Body of pancreas (tissue), 4 donors: Measurements from ENCODE around the gene CSPG4. TPM values are rescaled to one million over a fixed set of nuclear protein-coding genes. Genes with fewer than 3 reads are reported as not detected.
A peak's percentile ranks its signal among the peaks of the same experiment; 100 is the strongest.
"Not testable (repeated sequence)": the region's sequence is repeated elsewhere in the genome, so short reads cannot be mapped to it uniquely, and the experiment has no call there.

Experiments used
- ATAC-seq: fragments of 150-250 bp; one replicate; pipeline ENCODE4 v1.9.1; 2016
- DNase-seq, 4 donors: peaks; one replicate each; pipeline ENCODE4 v3.0.0-alpha.2; 2019
- H3K27ac ChIP-seq, 4 donors: fragments of 200-600 bp; sonication (generic); 1 replicate in 3 of 4; 2 replicates in 1 of 4; pipeline versions ENCODE4 v1.5.1 to v1.6.1; 2016 to 2019; ENCODE audit warnings: mild to moderate bottlenecking in 1 of 4, mixed read lengths in 1 of 4, moderate library complexity in 1 of 4
- H3K27me3 ChIP-seq, 2 donors: fragments of 200-600 bp; sonication (generic); one replicate each; pipeline ENCODE4 v1.6.0; 2016; ENCODE audit warnings: mild to moderate bottlenecking in 1 of 2
- H3K36me3 ChIP-seq, 2 donors: fragments of 200-600 bp; sonication (generic); replicated peaks in 1 of 2; 2 replicates each; pipeline ENCODE4 v1.5.1; 2016; ENCODE audit warnings: low read depth in 2 of 2; ENCODE audit not compliant: insufficient read depth in 1 of 2
- H3K4me1 ChIP-seq: fragments of 200-600 bp; sonication (generic); one replicate; pipeline ENCODE4 v1.6.0; 2016
- H3K4me3 ChIP-seq, 2 donors: fragments of 200-600 bp; sonication (generic); 1 replicate in 1 of 2; 2 replicates in 1 of 2; pipeline ENCODE4 v1.5.1; 2016 to 2019
- H3K9me3 ChIP-seq, 3 donors: fragments of 200-600 bp; sonication (generic); 1 replicate in 2 of 3; 2 replicates in 1 of 3; pipeline ENCODE4 v1.5.1; 2016
- POLR2A ChIP-seq, 3 donors: fragments of 450-650 bp; IDR thresholded peaks; one replicate each; pipeline ENCODE4 v1.6.1; 2016; ENCODE audit warnings: antibody characterized with exemption in 3 of 3, mild to moderate bottlenecking in 2 of 3
- WGBS, 2 donors: methylation state at CpG; one replicate each; pipeline ENCODE4 v1.1.5; 2017; 5-methylcytosine and 5-hydroxymethylcytosine counted together
- intact Hi-C: fragments of 100-400 bp; cut with DNase I; formaldehyde crosslinking; loops from one replicate; pipeline ENCODE4 v1.15.1; 2023
- total RNA-seq, 2 donors: library from RNA; depleted of rRNA; stranded (reverse); fragments of >200 nt; gene quantifications; one replicate each; pipeline ENCODE4 v1.1.0, GENCODE V29; 2016
- TF ChIP-seq, protein P1 (sequence below), 7 experiments: fragments of 450-650 bp in 4 of 7; fragments of 200-600 bp in 3 of 7; sonication (generic) in 3 of 7; IDR thresholded peaks; one replicate each; pipeline ENCODE4 v1.5.1; 2016 to 2019; ENCODE audit warnings: antibody characterized with exemption in 7 of 7

Gene CSPG4, protein sequence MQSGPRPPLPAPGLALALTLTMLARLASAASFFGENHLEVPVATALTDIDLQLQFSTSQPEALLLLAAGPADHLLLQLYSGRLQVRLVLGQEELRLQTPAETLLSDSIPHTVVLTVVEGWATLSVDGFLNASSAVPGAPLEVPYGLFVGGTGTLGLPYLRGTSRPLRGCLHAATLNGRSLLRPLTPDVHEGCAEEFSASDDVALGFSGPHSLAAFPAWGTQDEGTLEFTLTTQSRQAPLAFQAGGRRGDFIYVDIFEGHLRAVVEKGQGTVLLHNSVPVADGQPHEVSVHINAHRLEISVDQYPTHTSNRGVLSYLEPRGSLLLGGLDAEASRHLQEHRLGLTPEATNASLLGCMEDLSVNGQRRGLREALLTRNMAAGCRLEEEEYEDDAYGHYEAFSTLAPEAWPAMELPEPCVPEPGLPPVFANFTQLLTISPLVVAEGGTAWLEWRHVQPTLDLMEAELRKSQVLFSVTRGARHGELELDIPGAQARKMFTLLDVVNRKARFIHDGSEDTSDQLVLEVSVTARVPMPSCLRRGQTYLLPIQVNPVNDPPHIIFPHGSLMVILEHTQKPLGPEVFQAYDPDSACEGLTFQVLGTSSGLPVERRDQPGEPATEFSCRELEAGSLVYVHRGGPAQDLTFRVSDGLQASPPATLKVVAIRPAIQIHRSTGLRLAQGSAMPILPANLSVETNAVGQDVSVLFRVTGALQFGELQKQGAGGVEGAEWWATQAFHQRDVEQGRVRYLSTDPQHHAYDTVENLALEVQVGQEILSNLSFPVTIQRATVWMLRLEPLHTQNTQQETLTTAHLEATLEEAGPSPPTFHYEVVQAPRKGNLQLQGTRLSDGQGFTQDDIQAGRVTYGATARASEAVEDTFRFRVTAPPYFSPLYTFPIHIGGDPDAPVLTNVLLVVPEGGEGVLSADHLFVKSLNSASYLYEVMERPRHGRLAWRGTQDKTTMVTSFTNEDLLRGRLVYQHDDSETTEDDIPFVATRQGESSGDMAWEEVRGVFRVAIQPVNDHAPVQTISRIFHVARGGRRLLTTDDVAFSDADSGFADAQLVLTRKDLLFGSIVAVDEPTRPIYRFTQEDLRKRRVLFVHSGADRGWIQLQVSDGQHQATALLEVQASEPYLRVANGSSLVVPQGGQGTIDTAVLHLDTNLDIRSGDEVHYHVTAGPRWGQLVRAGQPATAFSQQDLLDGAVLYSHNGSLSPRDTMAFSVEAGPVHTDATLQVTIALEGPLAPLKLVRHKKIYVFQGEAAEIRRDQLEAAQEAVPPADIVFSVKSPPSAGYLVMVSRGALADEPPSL (N-terminal part only)
- 10 to 100 TPM in 1 of 2 donors, 1 to 10 TPM in 1; 3.1 to 13.8 TPM for total RNA-seq

DNA sequence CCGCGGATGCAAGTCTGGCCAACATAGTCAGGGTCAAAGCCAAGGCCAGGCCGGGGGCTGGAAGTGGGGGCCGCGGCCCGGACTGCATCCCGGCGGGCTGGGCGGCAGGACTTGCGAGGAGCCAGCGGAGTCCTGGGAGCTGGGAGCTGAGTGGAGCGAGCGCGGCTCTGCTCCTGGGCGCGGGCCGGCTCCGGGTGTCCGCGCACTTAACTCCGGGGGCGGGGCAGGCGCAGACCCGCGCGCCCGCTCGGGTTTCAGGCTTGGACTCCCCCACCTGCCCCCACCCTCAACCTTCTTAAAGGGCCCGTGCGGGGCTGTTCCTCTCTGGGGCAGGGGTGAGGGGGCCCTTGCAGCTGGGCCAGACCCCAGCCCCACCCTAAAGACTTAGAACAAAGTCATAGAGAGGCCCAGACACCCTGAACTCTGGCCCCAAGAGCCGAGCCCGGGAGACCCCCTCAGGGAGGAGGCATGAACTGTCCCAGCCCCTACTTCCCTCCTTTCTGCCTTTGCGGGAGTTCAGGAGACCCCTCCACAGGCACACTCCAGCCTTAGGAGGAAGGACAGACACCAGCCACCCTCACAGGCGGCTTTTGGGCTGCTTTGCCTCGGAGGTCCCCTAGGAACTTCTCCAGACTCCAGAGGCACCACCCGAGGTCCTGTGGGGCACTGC, at the start of gene CSPG4:
CSPG4 (minus strand) TSS at position 181 of the 670 bp plus-strand sequence; CDS start at position 88, 93 bp downstream.
- no peak within 1 kb of the TSS for H3K27ac ChIP-seq
- WGBS, 2 donors = 0 to 11% methylated on average over 1 to 29 of the region's 36 CpGs
- H3K27me3 ChIP-seq = no peaks in the 10 kb centered on the region
- H3K36me3 ChIP-seq = no peaks in the 10 kb centered on the region
- peak in 1 of 3 donors; percentile 12 for TF ChIP-seq POLR2A (IDR thresholded peaks at IDR 0.05)
- TF ChIP-seq, protein P1, sequence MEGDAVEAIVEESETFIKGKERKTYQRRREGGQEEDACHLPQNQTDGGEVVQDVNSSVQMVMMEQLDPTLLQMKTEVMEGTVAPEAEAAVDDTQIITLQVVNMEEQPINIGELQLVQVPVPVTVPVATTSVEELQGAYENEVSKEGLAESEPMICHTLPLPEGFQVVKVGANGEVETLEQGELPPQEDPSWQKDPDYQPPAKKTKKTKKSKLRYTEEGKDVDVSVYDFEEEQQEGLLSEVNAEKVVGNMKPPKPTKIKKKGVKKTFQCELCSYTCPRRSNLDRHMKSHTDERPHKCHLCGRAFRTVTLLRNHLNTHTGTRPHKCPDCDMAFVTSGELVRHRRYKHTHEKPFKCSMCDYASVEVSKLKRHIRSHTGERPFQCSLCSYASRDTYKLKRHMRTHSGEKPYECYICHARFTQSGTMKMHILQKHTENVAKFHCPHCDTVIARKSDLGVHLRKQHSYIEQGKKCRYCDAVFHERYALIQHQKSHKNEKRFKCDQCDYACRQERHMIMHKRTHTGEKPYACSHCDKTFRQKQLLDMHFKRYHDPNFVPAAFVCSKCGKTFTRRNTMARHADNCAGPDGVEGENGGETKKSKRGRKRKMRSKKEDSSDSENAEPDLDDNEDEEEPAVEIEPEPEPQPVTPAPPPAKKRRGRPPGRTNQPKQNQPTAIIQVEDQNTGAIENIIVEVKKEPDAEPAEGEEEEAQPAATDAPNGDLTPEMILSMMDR (IDR thresholded peaks at IDR 0.05) = no peak
- ATAC-seq (peak; percentile 54), DNase-seq (peak in 2 of 4 donors; percentile 29 to 39)
- H3K9me3 ChIP-seq = no peaks in the 10 kb centered on the region
- peaks cover 9% of the 10 kb centered on the region for H3K4me1 ChIP-seq
- no peak within 1 kb of the TSS for H3K4me3 ChIP-seq
- intact Hi-C loops = no loop called here

DNA sequence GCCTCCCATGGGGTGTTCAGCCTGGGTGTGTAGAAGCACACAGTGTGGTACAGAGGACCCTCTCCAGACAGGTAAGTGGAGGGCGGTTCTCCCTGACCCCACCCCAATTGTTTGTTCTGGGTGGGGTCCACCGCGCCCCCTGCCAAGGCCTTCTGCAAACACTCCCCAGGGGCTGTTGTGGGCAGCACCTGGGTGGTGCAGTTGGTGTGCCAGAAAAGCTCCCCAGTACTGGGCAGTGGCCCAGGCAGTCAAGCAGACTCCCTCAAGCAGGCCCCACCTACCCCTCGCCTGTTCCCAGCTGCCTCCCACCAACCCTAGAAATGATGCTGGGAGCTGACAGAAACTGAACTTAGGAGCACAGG, 49.7 kb upstream of the CSPG4 start:
- H3K4me1 ChIP-seq = peaks cover 14% of the 10 kb centered on the region
- H3K9me3 ChIP-seq, H3K4me3 ChIP-seq, H3K27me3 ChIP-seq, intact Hi-C loops, H3K36me3 ChIP-seq, ATAC-seq, DNase-seq, H3K27ac ChIP-seq: not testable (repeated sequence)
- WGBS, 2 donors = 76% methylated on average over 3 of the region's 4 CpGs; no CpG with 5 or more reads in 1 of the 2 donors

DNA sequence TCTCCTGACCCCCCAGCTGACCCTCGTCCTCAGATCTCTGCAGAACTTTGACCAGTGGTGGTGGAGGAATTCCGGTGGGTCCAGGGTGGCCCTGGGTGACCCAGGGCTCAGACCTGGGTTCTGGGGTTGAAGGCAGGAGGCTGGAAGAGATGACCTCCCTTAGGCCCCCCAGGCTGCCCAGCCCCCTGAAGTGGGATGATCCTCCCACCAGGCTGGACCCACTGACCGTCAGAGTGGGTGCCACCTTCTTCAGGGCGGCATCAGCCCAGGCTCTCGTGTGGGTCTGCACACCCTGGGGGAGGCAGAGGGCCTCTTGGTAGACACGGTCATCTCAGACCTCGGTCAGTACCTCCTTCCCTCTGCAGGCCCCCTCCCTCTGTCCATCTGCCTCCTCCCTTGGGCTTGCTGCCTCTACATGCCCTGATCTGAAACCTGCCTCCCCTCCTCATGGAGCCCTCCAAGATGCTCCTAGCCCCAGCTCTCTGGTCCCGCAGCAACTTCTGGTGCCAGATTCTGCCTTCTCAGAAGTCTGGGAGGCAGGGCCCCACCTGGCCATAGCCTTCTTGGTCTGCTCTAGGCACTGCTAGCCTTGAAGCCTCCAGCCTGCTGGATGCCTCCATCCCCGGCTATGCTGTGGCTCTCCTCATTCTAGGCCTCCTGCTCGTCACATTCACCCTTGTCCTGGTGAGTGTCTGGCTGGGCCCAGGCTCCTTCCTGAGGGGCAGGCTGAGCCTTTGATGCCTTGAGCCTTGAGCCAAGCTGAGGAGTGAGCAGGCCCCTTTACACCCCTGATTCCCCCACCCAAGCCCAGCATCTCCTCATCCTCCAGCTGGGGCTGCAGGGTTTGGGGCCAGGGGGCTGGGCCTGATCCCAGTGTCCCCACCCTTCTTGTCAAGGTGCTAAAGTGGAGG, 49.1 kb upstream of the CSPG4 start:
- Histone ChIP-seq H3K27me3 (no peaks in the 10 kb centered on the region), H3K9me3 (no peaks in the 10 kb centered on the region), H3K4me1 (peaks cover 14% of the 10 kb centered on the region), H3K36me3 (no peaks in the 10 kb centered on the region), H3K27ac (no peak overlapping the region), H3K4me3 (no peak overlapping the region)
- intact Hi-C loops = no loop called here
- no peak for TF ChIP-seq POLR2A (IDR thresholded peaks at IDR 0.05)
- TF ChIP-seq, protein P1 (IDR thresholded peaks at IDR 0.05) = no peak
- DNase-seq (no peak), ATAC-seq (no peak)
- WGBS, 2 donors = 82 to 94% methylated on average over 6 to 10 of the region's 10 CpGs

DNA sequence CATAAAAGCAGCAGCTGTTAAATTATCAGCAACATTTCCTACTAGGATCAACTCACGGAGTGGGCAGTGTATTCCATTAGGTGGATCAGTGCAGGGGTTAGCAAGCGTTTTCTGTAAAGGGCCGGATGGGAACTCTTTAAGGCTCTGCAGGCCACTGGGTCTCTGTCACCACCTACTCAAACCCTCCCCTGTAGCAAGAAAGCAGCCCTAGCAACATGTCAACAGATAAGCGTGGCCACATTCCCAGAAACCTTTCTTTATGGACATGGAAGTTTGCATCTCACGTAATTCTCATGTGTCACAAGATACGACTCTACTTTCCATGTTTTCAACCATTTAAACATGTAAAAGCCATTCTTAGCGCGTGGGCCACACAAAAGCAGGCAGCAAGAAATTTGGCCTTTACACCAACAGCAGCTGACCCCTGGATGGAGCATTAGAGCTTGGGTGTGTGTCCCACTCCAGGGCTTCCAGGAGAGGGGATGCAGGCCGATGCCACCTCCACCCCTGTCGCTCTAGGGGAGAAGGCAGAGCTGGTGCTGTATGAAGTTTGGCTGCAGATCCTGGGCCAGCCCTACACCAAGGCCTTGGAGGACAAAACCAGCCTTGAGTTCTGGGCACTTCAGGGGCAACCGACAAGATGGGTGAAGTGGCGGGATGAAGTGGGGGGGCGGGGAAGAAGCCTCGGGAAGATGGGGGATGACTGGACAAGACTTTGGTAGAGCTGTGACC, 48.2 kb upstream of the CSPG4 start:
- intact Hi-C loops = no loop called here
- no peaks in the 10 kb centered on the region for H3K9me3 ChIP-seq
- ATAC-seq (no peak), DNase-seq (no peak)
- H3K4me1 ChIP-seq = peaks cover 14% of the 10 kb centered on the region
- TF ChIP-seq, protein P1 (IDR thresholded peaks at IDR 0.05) = no peak
- TF ChIP-seq POLR2A (IDR thresholded peaks at IDR 0.05) = no peak
- H3K36me3 ChIP-seq = no peaks in the 10 kb centered on the region
- no peaks in the 10 kb centered on the region for H3K27me3 ChIP-seq
- H3K4me3 ChIP-seq = no peak overlapping the region
- 86 to 92% methylated on average over 14 of the region's 14 CpGs for WGBS, 2 donors
- no peak overlapping the region for H3K27ac ChIP-seq

DNA sequence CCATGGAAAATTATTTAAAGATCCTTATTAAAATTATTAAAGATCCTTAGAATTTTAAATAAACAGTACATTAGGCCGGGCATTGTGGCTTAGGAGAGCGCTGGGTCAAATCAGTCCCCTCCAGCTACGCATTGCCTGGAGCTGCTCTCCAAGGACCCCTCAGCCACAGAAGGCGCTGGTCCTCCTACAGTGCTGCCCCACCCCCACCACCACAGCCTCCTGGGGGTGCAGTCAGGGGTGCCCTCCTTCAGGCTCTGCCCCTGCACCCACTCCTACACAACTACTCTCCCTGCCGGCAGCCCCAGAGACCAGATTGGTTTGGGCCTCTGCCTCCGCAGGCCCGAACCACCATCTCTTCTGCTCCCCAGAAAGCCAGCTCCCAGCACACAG, 47.5 kb upstream of the CSPG4 start:
- H3K4me3 ChIP-seq, H3K36me3 ChIP-seq, H3K27me3 ChIP-seq, H3K27ac ChIP-seq, H3K9me3 ChIP-seq, DNase-seq, intact Hi-C loops, ATAC-seq: not testable (repeated sequence)
- WGBS, 2 donors = 93 to 95% methylated on average over 7 of the region's 7 CpGs
- H3K4me1 ChIP-seq = peaks cover 14% of the 10 kb centered on the region
